ENCODE results near the gene ADGRA3.

- TF ChIP-seq POLR2A (IDR thresholded peaks at IDR 0.05), result no peak
- TF ChIP-seq CTCF (IDR thresholded peaks at IDR 0.05), result no peak
These were observed 117.2 kb downstream of the ADGRA3 start for GRCh38 chr4:22398671-22399070.

All from heart left ventricle (tissue), 13 donors.